AG09309 (cell line): ENCODE measurements around the gene CLNK.

Experiments
- DNase-seq: peaks from one replicate; pipeline ENCODE4 v3.0.0-alpha.2; 2010; ENCODE audit warnings: low read depth
- H3K4me3 ChIP-seq: 2 replicates; pipeline ENCODE4 v1.5.1; 2011; ENCODE audit warnings: mild to moderate bottlenecking, low read depth, low read length, moderate library complexity; ENCODE audit not compliant: control insufficient read depth
- CTCF ChIP-seq: IDR thresholded peaks from 2 replicates; pipeline ENCODE4 v1.5.1; 2011; ENCODE audit warnings: mild to moderate bottlenecking, low read depth, low read length, inconsistent platforms; ENCODE audit not compliant: insufficient read depth, control insufficient read depth; ENCODE audit errors: missing control alignments

CLNK gene

DNA sequence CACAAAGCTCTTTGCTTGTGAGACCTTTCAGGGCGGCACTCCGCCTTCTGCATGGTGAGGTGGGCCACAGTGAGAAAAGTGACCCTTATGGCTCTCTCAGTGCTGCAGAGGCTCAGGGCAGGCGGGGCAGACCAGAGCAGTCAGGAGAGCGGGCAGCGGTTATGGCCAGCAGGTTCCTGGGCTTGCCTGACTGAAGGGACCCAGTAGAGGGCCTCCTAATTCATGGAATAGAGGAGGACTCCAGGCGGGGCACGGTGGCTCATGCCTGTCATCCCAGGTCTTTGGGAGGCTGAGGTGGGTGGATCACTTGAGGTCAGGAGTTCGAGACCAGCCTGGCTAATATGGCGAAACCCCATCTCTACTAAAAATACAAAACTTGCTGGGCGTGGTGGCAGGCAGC, 91.4 kb downstream of the CLNK start:
- no peak overlapping the region for H3K4me3 ChIP-seq
- TF ChIP-seq CTCF = no peak
- no peak for DNase-seq

DNA sequence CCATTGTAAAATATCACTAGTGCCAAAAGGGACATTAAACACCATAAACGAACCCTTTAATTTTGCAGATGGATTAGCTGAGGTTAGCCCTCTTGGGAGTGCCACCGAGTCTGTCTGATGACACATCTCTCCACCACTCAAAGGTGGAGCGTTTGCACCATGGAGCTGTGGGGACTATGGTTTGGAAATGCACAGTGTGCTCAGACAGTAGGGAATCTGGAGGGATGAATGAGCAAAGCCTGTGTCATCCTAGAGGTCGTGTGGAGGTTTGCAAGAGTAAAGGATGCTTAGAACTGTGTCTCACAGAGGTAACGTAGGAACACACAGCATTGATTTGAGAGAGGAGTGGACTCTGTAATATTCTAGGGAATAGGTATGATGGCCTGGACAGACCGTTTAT, 93.7 kb downstream of the CLNK start:
- TF ChIP-seq CTCF = no peak
- no peak for DNase-seq

DNA sequence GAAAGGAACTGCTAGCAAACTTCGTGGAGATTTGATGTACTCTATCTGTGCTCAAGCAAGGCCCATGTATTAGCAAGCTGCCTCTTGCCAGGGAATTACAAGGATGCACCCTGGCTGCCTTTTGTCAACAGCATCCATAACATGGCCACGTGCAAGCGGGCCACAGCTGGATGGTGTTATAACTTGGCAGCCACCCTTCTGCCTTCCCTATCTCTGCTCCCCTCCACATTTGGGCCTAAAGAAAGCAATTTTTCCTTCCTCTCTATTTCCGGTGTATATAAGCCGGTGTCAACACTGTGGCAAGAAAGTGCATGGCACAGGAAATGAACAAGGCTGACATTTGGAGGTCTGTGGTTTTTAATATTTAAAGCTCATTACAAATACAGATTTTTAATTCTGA, 94.8 kb downstream of the CLNK start:
- no peak for TF ChIP-seq CTCF
- DNase-seq = no peak
- no peak overlapping the region for H3K4me3 ChIP-seq

More for the DNA sequence above, 93.7 kb downstream of the CLNK start:
- H3K4me3 ChIP-seq = no peak overlapping the region

- no peak overlapping the region for H3K4me3 ChIP-seq
- no peak for TF ChIP-seq CTCF
- no peak for DNase-seq
Observed at GRCh38 chr4:10589321-10589720, 95.2 kb downstream of the CLNK start.

- no peak for DNase-seq
Observed at GRCh38 chr4:10587697-10588096, 96.9 kb downstream of the CLNK start.

DNA sequence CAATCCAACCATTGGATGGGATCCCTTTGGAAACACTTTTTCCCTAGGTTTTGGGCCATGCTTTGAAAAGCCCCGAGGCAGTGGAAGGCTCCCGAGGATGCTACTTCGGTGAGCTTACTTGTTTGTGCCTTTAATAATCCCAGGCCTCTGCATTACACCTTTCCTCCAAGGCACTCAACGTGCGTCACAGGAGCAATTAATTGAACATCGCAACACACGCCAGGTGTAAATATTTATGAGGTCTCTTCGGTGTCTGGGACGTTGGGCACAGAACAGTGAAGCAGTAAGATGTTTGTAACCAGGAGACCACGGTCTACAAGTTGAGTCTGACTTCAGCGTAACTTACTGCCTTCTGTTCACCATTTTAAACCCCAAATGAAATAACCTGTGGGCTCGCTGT, 97.3 kb downstream of the CLNK start:
- no peak for DNase-seq
- H3K4me3 ChIP-seq = no peak overlapping the region
- no peak for TF ChIP-seq CTCF

More at GRCh38 chr4:10587697-10588096, 96.9 kb downstream of the CLNK start:
- H3K4me3 ChIP-seq = no peak overlapping the region
- no peak for TF ChIP-seq CTCF

GRCh38 chr4:10584042-10584441, 100.5 kb downstream of the CLNK start:
- H3K4me3 ChIP-seq = no peak overlapping the region
- no peak for TF ChIP-seq CTCF
- DNase-seq = peak; percentile 25
